GM23338 (cell line): ENCODE measurements around the gene ABHD12. TPM values are rescaled to one million over a fixed set of nuclear protein-coding genes. Genes with fewer than 3 reads are reported as not detected.

Experiments used
- ATAC-seq: fragments of 200-7000 bp; cut with Tn5 transposase; 3 replicates; pipeline ENCODE4 v1.9.1; 2020
- DNase-seq: peaks from one replicate; pipeline ENCODE4 v3.0.0-alpha.2; 2015; ENCODE audit warnings: low spot score
- H2AFZ ChIP-seq: fragments of 200-600 bp; sonication (generic); 2 replicates; pipeline ENCODE4 v1.8.0; 2016; ENCODE audit warnings: antibody characterized with exemption, mild to moderate bottlenecking, moderate library complexity
- H3F3A ChIP-seq: fragments of 200-600 bp; sonication (generic); replicated peaks from 2 replicates; pipeline ENCODE4 v1.8.0; 2017; ENCODE audit warnings: antibody characterized with exemption, mixed run types, low read depth
- H3K27ac ChIP-seq: fragments of 200-600 bp; sonication (generic); 2 replicates; pipeline ENCODE4 v1.6.1; 2016; ENCODE audit warnings: low read depth
- H3K27me3 ChIP-seq: fragments of 200-600 bp; sonication (generic); 2 replicates; pipeline ENCODE4 v1.8.0; 2016; ENCODE audit warnings: mild to moderate bottlenecking, mixed run types, moderate library complexity; ENCODE audit not compliant: insufficient read depth
- H3K36me3 ChIP-seq: fragments of 200-600 bp; sonication (generic); 2 replicates; pipeline ENCODE4 v1.8.0; 2016; ENCODE audit warnings: mild to moderate bottlenecking; ENCODE audit not compliant: insufficient read depth
- H3K4me1 ChIP-seq: fragments of 200-600 bp; sonication (generic); 2 replicates; pipeline ENCODE4 v1.8.0; 2016; ENCODE audit warnings: mild to moderate bottlenecking, moderate library complexity; ENCODE audit not compliant: insufficient read depth
- H3K4me2 ChIP-seq: fragments of 200-600 bp; sonication (generic); 2 replicates; pipeline ENCODE4 v1.7.1; 2017; ENCODE audit warnings: mixed run types
- H3K4me3 ChIP-seq: fragments of 200-600 bp; sonication (generic); 2 replicates; pipeline ENCODE4 v1.6.1; 2016; ENCODE audit warnings: mixed run types
- H3K79me2 ChIP-seq: fragments of 200-600 bp; sonication (generic); replicated peaks from 2 replicates; pipeline ENCODE4 v1.8.0; 2017; ENCODE audit warnings: mild to moderate bottlenecking; ENCODE audit not compliant: insufficient read depth
- H3K9me2 ChIP-seq: fragments of 200-600 bp; sonication (generic); 2 replicates; pipeline ENCODE4 v1.8.0; 2017; ENCODE audit not compliant: insufficient read depth
- H4K20me1 ChIP-seq: fragments of 200-600 bp; sonication (generic); replicated peaks from 2 replicates; pipeline ENCODE4 v1.8.0; 2017; ENCODE audit warnings: mild to moderate bottlenecking; ENCODE audit not compliant: insufficient read depth
- H3K27ac Mint-ChIP-seq: 2 replicates; pipeline ENCODE4 v1.8.0; 2020; ENCODE audit warnings: inconsistent platforms, mild to moderate bottlenecking, moderate library complexity, mixed read lengths
- H3K27me3 Mint-ChIP-seq: 3 replicates; pipeline ENCODE4 v1.8.0; 2022; ENCODE audit warnings: low read depth, mild to moderate bottlenecking, moderate library complexity, mixed read lengths, inconsistent platforms; ENCODE audit not compliant: insufficient read depth, poor library complexity
- H3K36me3 Mint-ChIP-seq: 3 replicates; pipeline ENCODE4 v1.8.0; 2021; ENCODE audit warnings: low read depth, mild to moderate bottlenecking, inconsistent platforms, moderate library complexity, mixed read lengths
- H3K4me1 Mint-ChIP-seq: 3 replicates; pipeline ENCODE4 v1.8.0; 2020; ENCODE audit warnings: mild to moderate bottlenecking, inconsistent platforms, mixed read lengths
- H3K4me3 Mint-ChIP-seq: 3 replicates; pipeline ENCODE4 v1.8.0; 2021; ENCODE audit warnings: moderate library complexity, mild to moderate bottlenecking, inconsistent platforms, mixed read lengths
- H3K9me3 Mint-ChIP-seq: 3 replicates; pipeline ENCODE4 v1.8.0; 2020; ENCODE audit warnings: moderate library complexity, mild to moderate bottlenecking, inconsistent platforms, mixed read lengths
- CREB1 ChIP-seq: fragments of 250-450 bp; sonication (Bioruptor Pico); IDR thresholded peaks from 2 replicates; pipeline ENCODE4 v1.5.0; 2020; ENCODE audit warnings: low read depth, mild to moderate bottlenecking, moderate library complexity
- EZH2 ChIP-seq: fragments of 200-600 bp; sonication (generic); IDR thresholded peaks from one replicate; pipeline ENCODE4 v1.8.0; 2017; ENCODE audit warnings: antibody characterized with exemption, mild to moderate bottlenecking, low read depth; ENCODE audit not compliant: unreplicated experiment
- EZH2phosphoT487 ChIP-seq: fragments of 200-600 bp; sonication (generic); IDR thresholded peaks from one replicate; pipeline ENCODE4 v1.8.1; 2018; ENCODE audit warnings: antibody characterized with exemption; ENCODE audit not compliant: unreplicated experiment
- JUNB ChIP-seq: IDR thresholded peaks from one replicate; pipeline ENCODE4 v1.6.1; 2016; ENCODE audit warnings: antibody characterized with exemption; ENCODE audit not compliant: unreplicated experiment
- STAT1 ChIP-seq: IDR thresholded peaks from one replicate; pipeline ENCODE4 v1.6.1; 2016; ENCODE audit warnings: antibody characterized with exemption; ENCODE audit not compliant: unreplicated experiment
- ZNF114 ChIP-seq: fragments of 250-450 bp; sonication (Bioruptor Pico); IDR thresholded peaks from 2 replicates; pipeline ENCODE4 v1.5.0; 2020; ENCODE audit warnings: mild to moderate bottlenecking, moderate library complexity
- ZNF331 ChIP-seq: fragments of 250-450 bp; sonication (Bioruptor Pico); IDR thresholded peaks from 2 replicates; pipeline ENCODE4 v1.5.0; 2020; ENCODE audit warnings: low read depth, mild to moderate bottlenecking, moderate library complexity
- polyA plus RNA-seq: library from polyadenylated mRNA; unstranded; fragments of >200 nt; fragmentation: Nextera tagmentation; extraction: Ambion mirVana; gene quantifications from 2 replicates; pipeline ENCODE4 v1.2.1, GENCODE V29; 2016
- total RNA-seq: library from RNA; depleted of rRNA; stranded (reverse); fragments of >200 nt; shearing (Covaris generic); gene quantifications from 2 replicates; pipeline ENCODE4 v1.2.3, GENCODE V29; 2014
- TF ChIP-seq, protein P1 (sequence below): IDR thresholded peaks from 2 replicates; pipeline ENCODE4 v1.6.1; 2016; ENCODE audit warnings: antibody characterized with exemption
- TF ChIP-seq, protein P2 (sequence below): IDR thresholded peaks from one replicate; pipeline ENCODE4 v1.6.1; 2018; ENCODE audit warnings: antibody characterized with exemption; ENCODE audit not compliant: unreplicated experiment
- TF ChIP-seq, protein P3 (sequence below), 2 experiments: fragments of 200-600 bp in 1 of 2; sonication (generic) in 1 of 2; conservative IDR thresholded peaks; 2 replicates each; pipeline versions ENCODE4 v1.5.1 to v1.6.1; 2016 to 2017; ENCODE audit warnings: antibody characterized with exemption in 2 of 2, low read depth in 2 of 2, mild to moderate bottlenecking in 2 of 2, moderate library complexity in 1 of 2

The ABHD12 gene
- total and polyA plus RNA-seq, 2 experiments from 2014 or later: 40.2 to 57.8 TPM

DNA sequence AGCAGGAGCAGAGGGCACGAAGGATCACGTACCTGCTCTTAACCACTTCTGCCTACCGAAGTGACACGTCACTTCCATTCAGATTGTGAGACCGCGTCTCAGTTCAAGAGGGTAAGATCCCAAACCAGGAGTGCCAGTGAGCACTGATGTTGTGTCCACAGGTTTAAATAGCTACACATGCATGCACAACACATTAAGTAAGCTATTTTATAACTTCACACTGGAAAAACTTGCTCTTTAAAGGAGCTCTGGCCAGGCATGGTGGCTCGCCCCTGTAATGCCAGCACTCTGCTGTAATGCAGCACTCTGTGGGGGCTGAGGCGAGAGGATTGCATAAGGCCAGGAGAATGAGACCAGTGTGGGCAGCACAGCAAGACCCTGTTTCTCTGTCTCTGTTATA is 21.1 kb downstream of the ABHD12 start:
- H3K4me3 Mint-ChIP-seq: no peak overlapping the region
- no peaks in the 10 kb centered on the region for H3K36me3 ChIP-seq
- no peaks in the 10 kb centered on the region for H3K27me3 ChIP-seq
- no peak overlapping the region for H3K27ac ChIP-seq
- no peak overlapping the region for H2AFZ ChIP-seq
- peaks cover under 1% of the 10 kb centered on the region; the same call in 2 of the 3 replicates for H3K9me3 Mint-ChIP-seq
- peaks cover 3% of the 10 kb centered on the region for H3K27me3 Mint-ChIP-seq
- H4K20me1 ChIP-seq: peaks cover 27% of the 10 kb centered on the region
- H3K4me2 ChIP-seq: no peak overlapping the region
- peak; percentile 42; the same call in 1 of the 3 replicates for ATAC-seq
- 0 out of 2 replicates have a peak overlapping the region, but pooled peaks have one; percentile 49 for H3K27ac Mint-ChIP-seq
- H3K4me1 Mint-ChIP-seq: peaks cover 10% of the 10 kb centered on the region
- 0 out of 2 replicates have a peak, but pooled peaks cover 7% of the 10 kb centered on the region for H3K9me2 ChIP-seq
- H3F3A ChIP-seq: 0 out of 2 replicates have a peak, but pooled peaks cover 10% of the 10 kb centered on the region
- no peak for DNase-seq
- H3K4me1 ChIP-seq: peaks cover 14% of the 10 kb centered on the region
- H3K79me2 ChIP-seq: peaks cover 98% of the 10 kb centered on the region
- TF ChIP-seq ZNF331 (CRISPR knock-in tag): no peak
- TF ChIP-seq, protein P1, sequence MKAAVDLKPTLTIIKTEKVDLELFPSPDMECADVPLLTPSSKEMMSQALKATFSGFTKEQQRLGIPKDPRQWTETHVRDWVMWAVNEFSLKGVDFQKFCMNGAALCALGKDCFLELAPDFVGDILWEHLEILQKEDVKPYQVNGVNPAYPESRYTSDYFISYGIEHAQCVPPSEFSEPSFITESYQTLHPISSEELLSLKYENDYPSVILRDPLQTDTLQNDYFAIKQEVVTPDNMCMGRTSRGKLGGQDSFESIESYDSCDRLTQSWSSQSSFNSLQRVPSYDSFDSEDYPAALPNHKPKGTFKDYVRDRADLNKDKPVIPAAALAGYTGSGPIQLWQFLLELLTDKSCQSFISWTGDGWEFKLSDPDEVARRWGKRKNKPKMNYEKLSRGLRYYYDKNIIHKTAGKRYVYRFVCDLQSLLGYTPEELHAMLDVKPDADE: no peak
- TF ChIP-seq ZNF114: no peak
- TF ChIP-seq EZH2: no peak
- TF ChIP-seq, protein P2, sequence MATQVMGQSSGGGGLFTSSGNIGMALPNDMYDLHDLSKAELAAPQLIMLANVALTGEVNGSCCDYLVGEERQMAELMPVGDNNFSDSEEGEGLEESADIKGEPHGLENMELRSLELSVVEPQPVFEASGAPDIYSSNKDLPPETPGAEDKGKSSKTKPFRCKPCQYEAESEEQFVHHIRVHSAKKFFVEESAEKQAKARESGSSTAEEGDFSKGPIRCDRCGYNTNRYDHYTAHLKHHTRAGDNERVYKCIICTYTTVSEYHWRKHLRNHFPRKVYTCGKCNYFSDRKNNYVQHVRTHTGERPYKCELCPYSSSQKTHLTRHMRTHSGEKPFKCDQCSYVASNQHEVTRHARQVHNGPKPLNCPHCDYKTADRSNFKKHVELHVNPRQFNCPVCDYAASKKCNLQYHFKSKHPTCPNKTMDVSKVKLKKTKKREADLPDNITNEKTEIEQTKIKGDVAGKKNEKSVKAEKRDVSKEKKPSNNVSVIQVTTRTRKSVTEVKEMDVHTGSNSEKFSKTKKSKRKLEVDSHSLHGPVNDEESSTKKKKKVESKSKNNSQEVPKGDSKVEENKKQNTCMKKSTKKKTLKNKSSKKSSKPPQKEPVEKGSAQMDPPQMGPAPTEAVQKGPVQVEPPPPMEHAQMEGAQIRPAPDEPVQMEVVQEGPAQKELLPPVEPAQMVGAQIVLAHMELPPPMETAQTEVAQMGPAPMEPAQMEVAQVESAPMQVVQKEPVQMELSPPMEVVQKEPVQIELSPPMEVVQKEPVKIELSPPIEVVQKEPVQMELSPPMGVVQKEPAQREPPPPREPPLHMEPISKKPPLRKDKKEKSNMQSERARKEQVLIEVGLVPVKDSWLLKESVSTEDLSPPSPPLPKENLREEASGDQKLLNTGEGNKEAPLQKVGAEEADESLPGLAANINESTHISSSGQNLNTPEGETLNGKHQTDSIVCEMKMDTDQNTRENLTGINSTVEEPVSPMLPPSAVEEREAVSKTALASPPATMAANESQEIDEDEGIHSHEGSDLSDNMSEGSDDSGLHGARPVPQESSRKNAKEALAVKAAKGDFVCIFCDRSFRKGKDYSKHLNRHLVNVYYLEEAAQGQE: no peak
- TF ChIP-seq EZH2phosphoT487: no peak
- H3K4me3 ChIP-seq: no peak overlapping the region
- H3K36me3 Mint-ChIP-seq: peaks cover 37% of the 10 kb centered on the region

DNA sequence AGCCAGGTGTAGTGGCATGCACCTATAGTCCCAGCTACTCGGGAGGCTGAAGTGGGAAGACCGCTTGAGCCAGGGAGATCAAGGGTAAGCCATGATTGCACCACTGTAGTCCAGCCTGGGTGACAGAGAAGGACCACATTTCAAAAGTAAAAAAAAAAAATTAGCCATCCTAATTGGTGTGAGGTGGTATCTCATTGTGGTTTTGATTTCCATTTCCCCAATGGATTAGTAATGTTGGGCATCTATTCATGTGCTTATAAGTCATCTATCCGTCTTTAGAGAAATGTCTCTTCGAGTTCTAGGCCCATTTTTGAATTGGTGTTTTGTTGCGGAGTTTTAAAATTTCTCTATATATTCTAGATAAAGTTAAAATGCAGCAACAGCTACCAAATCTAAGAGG is 21.7 kb downstream of the ABHD12 start:
- Histone ChIP-seq H3K27me3 (no peaks in the 10 kb centered on the region), H3K4me3 (no peak overlapping the region), H3K36me3 (no peaks in the 10 kb centered on the region), H3K4me1 (peaks cover 20% of the 10 kb centered on the region), H3K4me2 (no peak overlapping the region), H3K79me2 (peaks cover 98% of the 10 kb centered on the region), H4K20me1 (peaks cover 22% of the 10 kb centered on the region), H3K27ac (no peak overlapping the region), H2AFZ (no peak overlapping the region), H3F3A (0 out of 2 replicates have a peak, but pooled peaks cover 8% of the 10 kb centered on the region), H3K9me2 (peaks cover 10% of the 10 kb centered on the region; the same call in 1 of the 2 replicates)
- Mint-ChIP-seq H3K9me3 (peaks cover 6% of the 10 kb centered on the region; the same call in 2 of the 3 replicates), H3K4me3 (no peak overlapping the region), H3K36me3 (peaks cover 37% of the 10 kb centered on the region), H3K27me3 (peaks cover 8% of the 10 kb centered on the region), H3K4me1 (peaks cover 15% of the 10 kb centered on the region), H3K27ac (no peak overlapping the region)
- ATAC-seq: no peak
- DNase-seq: no peak
- TF ChIP-seq CREB1 (CRISPR knock-in tag): no peak
- TF ChIP-seq JUNB: no peak
- TF ChIP-seq, protein P2: no peak
- no peak for TF ChIP-seq STAT1
- TF ChIP-seq, protein P3, sequence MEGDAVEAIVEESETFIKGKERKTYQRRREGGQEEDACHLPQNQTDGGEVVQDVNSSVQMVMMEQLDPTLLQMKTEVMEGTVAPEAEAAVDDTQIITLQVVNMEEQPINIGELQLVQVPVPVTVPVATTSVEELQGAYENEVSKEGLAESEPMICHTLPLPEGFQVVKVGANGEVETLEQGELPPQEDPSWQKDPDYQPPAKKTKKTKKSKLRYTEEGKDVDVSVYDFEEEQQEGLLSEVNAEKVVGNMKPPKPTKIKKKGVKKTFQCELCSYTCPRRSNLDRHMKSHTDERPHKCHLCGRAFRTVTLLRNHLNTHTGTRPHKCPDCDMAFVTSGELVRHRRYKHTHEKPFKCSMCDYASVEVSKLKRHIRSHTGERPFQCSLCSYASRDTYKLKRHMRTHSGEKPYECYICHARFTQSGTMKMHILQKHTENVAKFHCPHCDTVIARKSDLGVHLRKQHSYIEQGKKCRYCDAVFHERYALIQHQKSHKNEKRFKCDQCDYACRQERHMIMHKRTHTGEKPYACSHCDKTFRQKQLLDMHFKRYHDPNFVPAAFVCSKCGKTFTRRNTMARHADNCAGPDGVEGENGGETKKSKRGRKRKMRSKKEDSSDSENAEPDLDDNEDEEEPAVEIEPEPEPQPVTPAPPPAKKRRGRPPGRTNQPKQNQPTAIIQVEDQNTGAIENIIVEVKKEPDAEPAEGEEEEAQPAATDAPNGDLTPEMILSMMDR (conservative IDR thresholded peaks at IDR 0.05; ENCODE audit: low read depth in 2 of 2): no peak
- TF ChIP-seq EZH2phosphoT487: no peak
- no peak for TF ChIP-seq ZNF331 (CRISPR knock-in tag)
